Peyer's patch (tissue), 4 donors: ENCODE results near the gene CTAGE4. TPM values are rescaled to one million over a fixed set of nuclear protein-coding genes. Genes with fewer than 3 reads are reported as not detected.
A peak's percentile ranks its signal among the peaks of the same experiment; 100 is the strongest.
"Not testable (repeated sequence)": the region's sequence is repeated elsewhere in the genome, so short reads cannot be mapped to it uniquely, and the experiment has no call there.

Source experiments
- DNase-seq, 3 donors: peaks; one replicate each; pipeline ENCODE4 v3.0.0-alpha.2; 2017 to 2019
- H3K27ac ChIP-seq, 4 donors: fragments of 200-600 bp; sonication (generic); one replicate each; pipeline ENCODE4 v1.5.1; 2016 to 2019
- H3K27me3 ChIP-seq, 2 donors: fragments of 200-600 bp; sonication (generic); one replicate each; pipeline ENCODE4 v1.5.1; 2019
- H3K36me3 ChIP-seq, 3 donors: fragments of 200-600 bp; sonication (generic); one replicate each; pipeline ENCODE4 v1.5.1; 2016 to 2019
- H3K4me1 ChIP-seq, 4 donors: fragments of 200-600 bp; sonication (generic); one replicate each; pipeline ENCODE4 v1.5.1; 2016 to 2019
- H3K4me3 ChIP-seq, 4 donors: fragments of 200-600 bp; sonication (generic); 1 replicate in 3 of 4; 2 replicates in 1 of 4; pipeline ENCODE4 v1.5.1; 2016 to 2019; ENCODE audit warnings: mild to moderate bottlenecking in 1 of 4
- H3K9me3 ChIP-seq, 4 donors: fragments of 200-600 bp; sonication (generic); one replicate each; pipeline ENCODE4 v1.5.1; 2016 to 2019; ENCODE audit warnings: mild to moderate bottlenecking in 1 of 4
- total RNA-seq, 4 donors: library from RNA; depleted of rRNA; stranded (reverse); fragments of >200 nt; gene quantifications; one replicate each; pipeline ENCODE4 v1.1.0, GENCODE V29; 2016

CTAGE4 gene
- total RNA-seq, 4 donors from 2014 or later = 13.0 to 33.4 (median 20.3) TPM

- H3K27ac ChIP-seq, H3K4me1 ChIP-seq, H3K36me3 ChIP-seq, H3K9me3 ChIP-seq, H3K4me3 ChIP-seq, H3K27me3 ChIP-seq, DNase-seq: not testable (repeated sequence)
Observed at GRCh38 chr7:144193782-144194181, 10.5 kb downstream of the CTAGE4 start.

DNA sequence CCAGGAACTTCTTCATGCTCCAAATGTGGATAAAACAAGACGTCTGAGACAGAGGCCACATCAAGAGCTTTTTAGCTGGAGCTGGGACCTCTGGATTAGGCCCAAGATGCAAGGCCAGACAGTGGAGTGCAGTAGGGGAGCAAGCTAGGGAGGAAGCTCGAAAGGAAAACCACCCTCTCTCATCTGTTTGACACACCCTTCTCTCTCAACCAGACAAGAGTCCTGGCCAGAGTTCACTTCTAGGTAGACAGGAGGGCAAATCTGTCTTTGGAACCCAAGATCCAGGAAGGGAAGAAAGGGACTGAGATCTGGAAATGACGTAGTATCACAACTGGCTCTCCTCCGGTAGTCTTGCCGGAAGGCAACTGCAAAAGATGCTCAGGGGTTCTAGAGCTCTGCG, 11.2 kb downstream of the CTAGE4 start:
- not testable (repeated sequence) for H3K27me3 ChIP-seq, H3K4me1 ChIP-seq, H3K9me3 ChIP-seq, H3K36me3 ChIP-seq, DNase-seq, H3K27ac ChIP-seq, H3K4me3 ChIP-seq

DNA sequence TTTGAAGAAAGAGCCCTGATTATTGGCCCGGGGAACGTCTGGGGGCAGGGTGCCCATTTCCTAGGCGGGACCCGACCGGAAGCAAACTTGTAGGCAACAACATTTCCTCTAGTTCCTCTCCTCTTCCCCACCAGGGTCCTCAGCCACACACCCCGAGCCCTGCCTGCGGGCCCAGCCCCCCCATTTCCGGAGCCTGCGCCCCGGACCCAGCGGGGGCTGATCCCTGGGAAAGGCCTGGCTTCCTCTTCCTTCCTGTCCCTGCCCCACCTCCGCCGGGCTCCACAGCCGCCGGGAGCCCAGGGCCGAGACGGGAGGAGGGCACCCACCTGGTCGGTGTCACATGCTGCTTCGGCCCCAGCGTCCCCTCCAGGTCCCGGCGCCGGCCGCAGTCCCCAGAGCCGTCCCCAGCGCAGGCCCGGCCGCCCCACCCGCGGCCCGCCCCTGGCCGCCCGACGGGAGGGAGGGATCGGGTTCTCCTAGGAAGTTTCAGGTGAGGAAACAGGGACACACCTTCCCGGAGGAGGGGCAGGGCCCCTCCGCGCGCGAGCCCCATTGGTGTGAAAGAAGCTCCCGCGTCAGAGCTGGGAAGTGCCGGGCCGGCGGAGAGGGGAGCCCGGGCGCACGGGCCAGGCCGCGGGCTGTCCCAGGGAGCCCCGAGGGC, 12.1 kb downstream of the CTAGE4 start, which contains the start of gene ARHGEF35:
TSS of gene ARHGEF35 (minus strand) at position 622 of the 661 bp plus-strand sequence. CDS start 7,450 bp downstream, outside the sequence.
- H3K27me3 ChIP-seq, H3K9me3 ChIP-seq, DNase-seq, H3K27ac ChIP-seq, H3K4me1 ChIP-seq, H3K36me3 ChIP-seq: not testable (repeated sequence)
- peak within 1 kb of the TSS in 2 of 4 donors; percentile 17 to 44 for H3K4me3 ChIP-seq

DNA sequence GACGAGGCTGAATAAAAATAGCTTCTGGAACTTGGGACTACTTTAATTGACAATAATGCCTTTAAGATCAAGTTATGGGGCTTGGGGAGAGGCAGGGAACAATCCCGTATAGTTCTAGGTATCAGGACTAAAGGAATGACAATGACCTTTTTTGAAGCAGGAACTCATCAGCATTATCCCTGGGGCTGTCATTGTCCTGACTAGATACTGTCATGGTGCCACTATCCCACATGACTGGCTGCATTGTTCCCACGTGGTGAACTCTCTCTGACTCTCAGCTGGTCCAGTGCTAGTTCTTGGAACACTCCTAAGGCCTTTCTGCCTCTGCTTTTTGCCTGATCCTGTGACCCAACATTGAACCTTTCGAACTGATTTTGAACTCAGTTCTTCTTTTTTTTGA, 15.7 kb downstream of the CTAGE4 start:
- H3K36me3 ChIP-seq, H3K27me3 ChIP-seq, H3K4me1 ChIP-seq, DNase-seq, H3K9me3 ChIP-seq, H3K27ac ChIP-seq, H3K4me3 ChIP-seq: not testable (repeated sequence)

DNA sequence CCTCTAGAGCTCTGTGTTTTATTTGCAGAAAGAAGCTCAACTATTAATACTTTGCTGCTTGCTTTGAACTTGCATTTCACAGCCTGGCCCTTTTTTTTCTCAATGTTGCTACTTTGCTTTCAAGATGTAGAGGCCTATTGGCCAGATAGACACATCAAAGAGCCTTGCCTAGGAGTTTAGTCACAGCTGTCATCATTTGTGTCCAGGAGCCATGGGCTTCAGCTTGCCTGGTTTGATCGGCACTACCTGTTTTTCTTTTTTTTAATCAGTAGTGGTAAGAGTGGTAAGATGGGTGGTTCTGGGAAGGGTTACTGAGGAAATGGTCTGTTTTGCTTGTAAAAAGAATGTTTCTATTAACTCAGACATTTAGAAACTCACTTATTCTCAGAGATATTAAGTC, 18.7 kb downstream of the CTAGE4 start:
- not testable (repeated sequence) for H3K36me3 ChIP-seq, DNase-seq, H3K27me3 ChIP-seq, H3K4me3 ChIP-seq, H3K9me3 ChIP-seq, H3K4me1 ChIP-seq, H3K27ac ChIP-seq

- not testable (repeated sequence) for H3K4me1 ChIP-seq, H3K36me3 ChIP-seq, H3K4me3 ChIP-seq, DNase-seq, H3K9me3 ChIP-seq, H3K27ac ChIP-seq, H3K27me3 ChIP-seq
Observed at GRCh38 chr7:144203086-144203485, 19.8 kb downstream of the CTAGE4 start.

GRCh38 chr7:144205306-144205705, 22.0 kb downstream of the CTAGE4 start:
- not testable (repeated sequence) for DNase-seq, H3K27me3 ChIP-seq, H3K9me3 ChIP-seq, H3K4me1 ChIP-seq, H3K36me3 ChIP-seq, H3K27ac ChIP-seq, H3K4me3 ChIP-seq

- not testable (repeated sequence) for H3K36me3 ChIP-seq, H3K27ac ChIP-seq, DNase-seq, H3K4me1 ChIP-seq, H3K4me3 ChIP-seq, H3K9me3 ChIP-seq, H3K27me3 ChIP-seq
Observed at GRCh38 chr7:144217200-144217599, 33.9 kb downstream of the CTAGE4 start.

GRCh38 chr7:144218581-144218980, 35.3 kb downstream of the CTAGE4 start:
- peak in 1 of 3 donors; percentile 29 for DNase-seq
- H3K36me3 ChIP-seq, H3K27ac ChIP-seq: not testable (repeated sequence)

GRCh38 chr7:144219149-144219548, 35.9 kb downstream of the CTAGE4 start:
- H3K36me3 ChIP-seq, H3K4me3 ChIP-seq, H3K27ac ChIP-seq, H3K27me3 ChIP-seq, H3K9me3 ChIP-seq, DNase-seq, H3K4me1 ChIP-seq: not testable (repeated sequence)

More at GRCh38 chr7:144218581-144218980, 35.3 kb downstream of the CTAGE4 start:
- not testable (repeated sequence) for H3K27me3 ChIP-seq, H3K4me1 ChIP-seq, H3K4me3 ChIP-seq, H3K9me3 ChIP-seq

- DNase-seq, H3K9me3 ChIP-seq, H3K4me1 ChIP-seq: not testable (repeated sequence)
Observed at GRCh38 chr7:144220531-144220930, 37.3 kb downstream of the CTAGE4 start.

GRCh38 chr7:144223675-144224074, 40.4 kb downstream of the CTAGE4 start:
- H3K9me3 ChIP-seq, H3K4me3 ChIP-seq, H3K27me3 ChIP-seq, H3K27ac ChIP-seq, H3K36me3 ChIP-seq, DNase-seq, H3K4me1 ChIP-seq: not testable (repeated sequence)

More at GRCh38 chr7:144220531-144220930, 37.3 kb downstream of the CTAGE4 start:
- H3K4me3 ChIP-seq, H3K27ac ChIP-seq, H3K36me3 ChIP-seq, H3K27me3 ChIP-seq: not testable (repeated sequence)

GRCh38 chr7:144226866-144227265, 43.6 kb downstream of the CTAGE4 start:
- H3K27me3 ChIP-seq, H3K36me3 ChIP-seq, H3K9me3 ChIP-seq, H3K4me1 ChIP-seq, H3K27ac ChIP-seq, DNase-seq, H3K4me3 ChIP-seq: not testable (repeated sequence)

DNA sequence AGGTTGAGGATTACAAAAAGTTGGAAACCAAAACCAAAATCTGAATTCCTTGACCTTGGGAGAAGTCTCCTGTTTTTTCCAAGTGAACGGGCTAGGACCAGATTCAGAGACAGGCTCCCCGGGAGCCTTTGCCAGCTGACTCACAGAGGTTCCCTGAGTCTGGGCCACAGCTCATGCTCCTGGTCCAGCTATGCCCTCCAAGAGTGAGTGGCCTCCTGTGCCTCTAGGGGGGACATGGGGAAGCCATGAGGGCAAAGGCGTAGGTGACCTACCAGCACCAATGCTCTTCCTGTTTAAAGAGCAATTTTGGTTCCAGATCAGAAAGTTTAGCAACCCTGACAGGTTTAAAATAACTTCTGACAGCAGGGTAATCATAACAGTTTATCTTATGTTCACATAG, 45.5 kb downstream of the CTAGE4 start:
- not testable (repeated sequence) for H3K4me3 ChIP-seq, H3K36me3 ChIP-seq, DNase-seq, H3K9me3 ChIP-seq, H3K27me3 ChIP-seq, H3K4me1 ChIP-seq, H3K27ac ChIP-seq

GRCh38 chr7:144231027-144231426, 47.8 kb downstream of the CTAGE4 start:
- not testable (repeated sequence) for H3K9me3 ChIP-seq, DNase-seq, H3K27me3 ChIP-seq, H3K4me1 ChIP-seq, H3K27ac ChIP-seq, H3K4me3 ChIP-seq, H3K36me3 ChIP-seq

DNA sequence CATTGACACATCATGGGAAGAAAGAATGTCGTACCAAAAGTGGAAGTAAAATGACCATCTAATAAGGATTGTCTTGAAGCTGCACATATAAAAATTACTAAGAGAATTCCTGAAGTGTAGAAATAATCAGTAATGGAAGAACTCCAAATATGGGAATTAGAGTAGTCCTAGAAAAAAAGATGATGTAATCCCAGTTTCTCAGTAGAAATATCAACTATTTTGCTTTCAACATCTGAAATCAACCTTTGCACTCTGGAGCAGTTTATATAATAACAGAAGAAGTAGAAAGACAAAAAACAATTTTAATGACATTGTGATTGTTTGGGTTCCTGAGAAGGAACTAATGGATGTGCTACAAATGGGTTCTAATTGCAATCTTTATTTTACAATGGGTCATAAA, 49.8 kb downstream of the CTAGE4 start:
- not testable (repeated sequence) for H3K27me3 ChIP-seq, DNase-seq, H3K36me3 ChIP-seq, H3K27ac ChIP-seq, H3K9me3 ChIP-seq, H3K4me1 ChIP-seq, H3K4me3 ChIP-seq
